ENCODE measurements around the gene ZBTB32.

GRCh38 chr19:35740108-35740422 lies 35.7 kb downstream of the ZBTB32 start:
- TF ChIP-seq CTCF (conservative IDR thresholded peaks at IDR 0.05) (no peak), EZH2 (IDR thresholded peaks at IDR 0.05; ENCODE audit: low read depth) (no peak)
